ENCODE measurements around the gene SFSWAP.
"Not testable (repeated sequence)": the region's sequence is repeated elsewhere in the genome, so short reads cannot be mapped to it uniquely, and the experiment has no call there.

SFSWAP gene

GRCh38 chr12:131765961-131766360 is 55.1 kb downstream of the SFSWAP start:
- no peak for DNase-seq

- no peak for DNase-seq
Measured at GRCh38 chr12:131766382-131767107, 55.7 kb downstream of the SFSWAP start.

- DNase-seq: no peak
Measured at GRCh38 chr12:131770120-131770519, 59.2 kb downstream of the SFSWAP start.

- DNase-seq: no peak
Measured at GRCh38 chr12:131771965-131772364, 61.1 kb downstream of the SFSWAP start.

GRCh38 chr12:131773582-131774221 is 62.8 kb downstream of the SFSWAP start:
- no peak for DNase-seq

- DNase-seq: no peak
Measured at GRCh38 chr12:131774576-131775391, 63.9 kb downstream of the SFSWAP start.

- no peak for DNase-seq
Measured at GRCh38 chr12:131775392-131776236, 64.7 kb downstream of the SFSWAP start.

GRCh38 chr12:131776237-131776889 is 65.5 kb downstream of the SFSWAP start:
- no peak for DNase-seq

- not testable (repeated sequence) for DNase-seq
Measured at GRCh38 chr12:131777269-131777668, 66.4 kb downstream of the SFSWAP start.

- no peak for DNase-seq
Measured at GRCh38 chr12:131779027-131779426, 68.1 kb downstream of the SFSWAP start.

GRCh38 chr12:131782061-131782460 is 71.2 kb downstream of the SFSWAP start:
- no peak for DNase-seq

GRCh38 chr12:131783915-131784541 is 73.1 kb downstream of the SFSWAP start:
- no peak for DNase-seq

GRCh38 chr12:131784909-131785762 is 74.2 kb downstream of the SFSWAP start:
- no peak for DNase-seq

GRCh38 chr12:131785763-131786330 is 75.0 kb downstream of the SFSWAP start:
- no peak for DNase-seq

- no peak for DNase-seq
Measured at GRCh38 chr12:131786331-131786730, 75.4 kb downstream of the SFSWAP start.

- no peak for DNase-seq
Measured at GRCh38 chr12:131787143-131787660, 76.3 kb downstream of the SFSWAP start.

- DNase-seq: no peak
Measured at GRCh38 chr12:131788070-131788469, 77.2 kb downstream of the SFSWAP start.

- no peak for DNase-seq
Measured at GRCh38 chr12:131789638-131790037, 78.7 kb downstream of the SFSWAP start.

GRCh38 chr12:131793243-131794022 is 82.5 kb downstream of the SFSWAP start:
- DNase-seq: no peak
